ENCODE results near the gene CREB5.

CREB5 gene

DNA sequence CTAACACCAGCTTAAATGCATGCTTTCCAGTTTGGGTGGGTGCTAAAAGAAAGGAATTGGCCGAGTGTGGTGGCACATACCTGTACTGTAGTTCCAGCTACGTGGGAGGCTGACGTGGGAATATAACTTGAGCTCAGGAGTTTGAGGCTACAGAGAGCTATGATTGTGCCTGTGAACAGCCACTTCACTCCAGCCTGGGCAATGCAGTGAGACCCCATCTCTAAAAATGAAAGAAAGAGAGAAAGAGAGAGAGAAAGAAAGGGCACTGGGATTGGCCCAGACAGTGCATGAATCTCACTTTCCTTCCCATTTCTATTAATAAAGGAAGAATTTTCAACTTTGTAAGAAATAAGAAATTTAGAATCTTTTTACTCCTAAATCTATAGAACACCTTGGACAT is 265.4 kb downstream of the CREB5 start:
- DNase-seq (ENCODE audit: low read depth in 2 of 2, low spot score in 1 of 2), result no peak

GRCh38 chr7:28678431-28678965 is 266.2 kb downstream of the CREB5 start:
- DNase-seq (ENCODE audit: low read depth in 2 of 2, low spot score in 1 of 2), result no peak

DNA sequence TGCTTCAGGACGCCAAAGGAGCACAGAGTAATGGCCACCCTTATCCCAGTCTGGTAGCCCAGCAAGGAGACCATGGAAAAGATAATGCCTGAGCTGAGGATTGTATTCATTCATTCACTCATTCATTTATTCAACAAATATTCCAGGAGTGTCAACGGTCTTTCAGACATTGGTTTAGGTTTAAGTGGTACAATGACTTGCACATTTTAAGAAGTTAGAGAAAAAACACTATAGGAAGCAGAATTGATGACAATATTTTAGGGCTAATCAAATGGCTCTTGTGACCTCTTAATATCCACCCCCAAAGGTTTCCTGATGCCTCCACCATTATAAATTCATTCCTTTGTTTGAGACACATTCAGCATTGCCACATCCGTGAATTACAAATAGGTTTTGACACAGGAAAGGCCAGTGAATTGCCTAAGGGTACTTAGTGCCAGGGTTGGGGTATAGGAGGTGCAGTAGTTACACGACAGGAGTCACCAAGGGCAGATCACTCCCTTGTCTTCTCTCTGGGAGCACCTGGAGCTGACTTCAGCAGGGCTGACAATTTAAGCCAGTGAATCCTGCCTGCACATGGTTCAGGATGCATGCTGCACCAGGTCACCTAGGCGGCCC is 269.5 kb downstream of the CREB5 start:
- DNase-seq (ENCODE audit: low read depth in 2 of 2, low spot score in 1 of 2), result no peak

DNA sequence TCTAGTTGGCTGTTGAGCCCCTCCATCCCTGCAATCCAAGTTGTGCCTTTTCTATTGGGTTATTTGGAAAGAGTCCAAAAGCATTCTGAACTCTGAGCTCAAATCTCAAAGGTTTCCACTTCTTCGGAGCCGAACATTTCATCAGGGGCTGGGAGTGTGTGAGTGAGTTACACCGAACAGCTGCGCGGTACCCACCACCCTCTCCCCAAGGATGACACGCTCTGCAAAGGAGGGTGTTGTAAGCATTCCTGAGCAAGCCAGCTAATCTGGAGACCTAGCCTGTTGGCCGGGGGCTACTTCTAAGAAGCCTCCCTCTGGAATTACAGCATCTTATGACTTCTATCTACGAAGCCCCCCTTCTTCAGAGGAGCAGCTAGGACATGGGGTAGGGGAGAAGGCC is 270.5 kb downstream of the CREB5 start:
- no peak for DNase-seq (ENCODE audit: low read depth in 2 of 2, low spot score in 1 of 2)

GRCh38 chr7:28684650-28685241 is 272.4 kb downstream of the CREB5 start:
- no peak for DNase-seq (ENCODE audit: low read depth in 2 of 2, low spot score in 1 of 2)

DNA sequence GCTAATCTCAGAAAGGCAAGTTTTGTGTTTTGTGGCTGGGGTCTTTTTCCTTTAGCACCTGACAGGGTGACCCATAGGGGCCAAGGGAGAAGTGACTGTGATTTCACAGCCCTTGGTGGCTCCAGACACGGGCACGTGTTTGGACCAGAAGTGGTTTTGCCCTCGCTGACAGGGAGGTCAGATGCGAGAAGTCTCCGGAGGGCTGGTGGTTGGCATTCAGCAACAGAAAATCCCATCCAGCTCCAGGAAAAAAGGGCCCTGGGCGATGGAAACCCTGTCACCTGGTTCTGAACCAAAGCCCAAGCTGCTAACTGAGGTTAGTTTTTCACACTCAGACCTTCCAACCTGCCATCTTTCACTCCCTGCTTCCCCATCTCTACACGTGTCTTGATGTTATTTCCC is 272.9 kb downstream of the CREB5 start:
- no peak for DNase-seq (ENCODE audit: low read depth in 2 of 2, low spot score in 1 of 2)

- no peak for DNase-seq (ENCODE audit: low read depth in 2 of 2, low spot score in 1 of 2)
These were observed 273.5 kb downstream of the CREB5 start for GRCh38 chr7:28685644-28686417.

- no peak for DNase-seq (ENCODE audit: low read depth in 2 of 2, low spot score in 1 of 2)
These were observed 274.1 kb downstream of the CREB5 start for GRCh38 chr7:28686418-28686800.

GRCh38 chr7:28687537-28687936 is 275.2 kb downstream of the CREB5 start:
- no peak for DNase-seq (ENCODE audit: low read depth in 2 of 2, low spot score in 1 of 2)

- DNase-seq (ENCODE audit: low read depth in 2 of 2, low spot score in 1 of 2), result no peak
These were observed 275.9 kb downstream of the CREB5 start for GRCh38 chr7:28688174-28688573.

GRCh38 chr7:28688651-28689050 is 276.3 kb downstream of the CREB5 start:
- no peak for DNase-seq (ENCODE audit: low read depth in 2 of 2, low spot score in 1 of 2)

GRCh38 chr7:28695300-28696295 is 283.3 kb downstream of the CREB5 start:
- DNase-seq (ENCODE audit: low read depth in 2 of 2, low spot score in 1 of 2), result no peak

GRCh38 chr7:28697913-28698563 is 285.7 kb downstream of the CREB5 start:
- no peak for DNase-seq (ENCODE audit: low read depth in 2 of 2, low spot score in 1 of 2)

DNA sequence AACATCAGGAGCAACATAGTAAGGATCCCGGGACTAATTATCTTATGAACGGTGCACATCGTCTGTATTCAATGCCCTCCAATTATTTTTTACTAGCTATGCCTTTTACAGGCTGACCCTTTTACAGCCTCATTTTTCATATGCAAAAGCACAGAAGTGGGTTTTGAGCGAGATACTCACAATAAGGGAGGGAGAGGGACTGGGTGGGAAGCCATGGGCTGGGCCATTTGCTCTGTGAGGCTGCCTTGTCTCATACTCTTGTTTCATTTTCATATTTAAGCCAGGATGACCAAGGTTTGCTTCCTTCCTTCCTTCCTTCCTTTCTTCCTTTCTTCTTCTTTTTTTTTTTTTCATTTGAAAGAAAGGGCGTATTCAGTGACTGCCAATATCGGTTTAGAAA is 286.5 kb downstream of the CREB5 start:
- DNase-seq (ENCODE audit: low read depth in 2 of 2, low spot score in 1 of 2), result no peak

DNA sequence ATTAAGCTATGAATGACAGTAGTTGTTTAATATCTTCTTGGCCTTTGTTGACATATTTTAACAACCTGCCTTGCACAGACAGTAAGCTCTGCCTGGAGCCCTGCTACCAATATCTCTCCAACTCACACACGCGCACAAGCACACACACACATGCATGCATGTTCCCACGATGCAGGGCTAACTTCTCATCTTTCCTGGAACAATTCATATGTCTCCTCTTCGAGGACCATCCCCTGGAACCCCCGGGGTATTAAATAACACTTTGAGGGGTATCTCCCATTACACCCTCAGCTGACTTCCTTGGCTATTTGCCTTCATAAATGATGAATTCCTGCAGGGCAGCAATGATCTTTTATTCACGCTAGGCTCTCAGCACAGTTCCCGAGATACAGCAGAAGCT is 287.8 kb downstream of the CREB5 start:
- DNase-seq (ENCODE audit: low read depth in 2 of 2, low spot score in 1 of 2), result no peak

DNA sequence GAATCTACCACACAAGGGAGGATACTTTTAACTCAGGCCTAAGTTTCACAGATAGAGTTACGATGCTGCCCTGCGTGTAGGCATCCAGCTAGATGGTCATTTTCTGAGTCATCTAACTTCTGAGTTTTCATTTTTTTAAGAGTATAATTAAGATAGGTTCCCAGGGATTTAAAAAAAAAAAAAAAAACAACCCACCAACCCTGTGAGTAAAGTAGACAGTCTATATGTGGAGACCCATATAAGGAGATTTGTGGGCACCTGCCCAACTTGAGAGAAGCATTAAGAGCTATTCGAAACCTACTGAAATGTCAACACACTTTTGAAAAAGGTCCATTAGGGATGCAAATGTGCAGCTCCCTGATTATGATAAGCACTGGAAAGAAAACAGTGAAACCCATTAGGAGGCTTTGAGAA is 288.5 kb downstream of the CREB5 start:
- no peak for DNase-seq (ENCODE audit: low read depth in 2 of 2, low spot score in 1 of 2)

DNA sequence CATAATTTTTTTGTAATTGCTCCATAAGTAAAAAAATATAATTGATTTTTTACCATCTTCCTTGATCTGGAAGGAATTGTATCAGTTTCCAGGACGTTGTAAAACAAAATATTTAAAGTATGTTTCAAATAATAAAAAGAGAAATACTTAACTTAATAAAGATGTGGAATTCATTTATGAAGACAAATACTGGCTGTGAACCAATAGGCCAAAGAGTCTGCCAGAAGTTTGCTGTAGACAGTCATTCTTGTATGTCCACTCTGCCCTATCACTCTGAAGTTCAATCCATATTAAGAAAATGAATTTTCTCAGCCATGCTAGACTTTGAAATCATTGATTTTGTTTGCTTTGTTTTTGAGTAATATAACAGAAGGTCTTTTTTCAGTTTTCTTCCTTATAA is 289.4 kb downstream of the CREB5 start:
- DNase-seq (ENCODE audit: low read depth in 2 of 2, low spot score in 1 of 2), result no peak

DNA sequence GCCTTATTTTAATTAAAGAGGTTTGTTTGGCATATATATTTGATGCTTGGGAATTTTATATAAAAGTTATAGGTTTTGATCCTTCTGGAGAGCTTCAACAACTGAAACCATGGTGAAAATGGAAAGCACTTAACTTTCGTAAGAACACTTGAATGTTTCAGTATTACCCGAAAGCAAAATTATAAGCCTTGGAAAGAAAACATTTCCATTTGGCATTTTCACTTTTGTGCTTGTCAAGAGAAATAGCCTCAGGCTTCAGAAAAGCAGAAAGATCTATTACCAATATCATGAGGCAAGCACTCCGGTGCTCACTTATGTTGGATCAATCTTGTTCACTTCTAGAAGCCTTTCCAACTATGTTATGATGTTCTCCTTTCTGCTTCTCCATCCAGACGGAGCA is 289.9 kb downstream of the CREB5 start:
- no peak for DNase-seq (ENCODE audit: low read depth in 2 of 2, low spot score in 1 of 2)

- no peak for DNase-seq (ENCODE audit: low read depth in 2 of 2, low spot score in 1 of 2)
These were observed 290.9 kb downstream of the CREB5 start for GRCh38 chr7:28703037-28703765.

GRCh38 chr7:28704706-28705105 is 292.4 kb downstream of the CREB5 start:
- DNase-seq (ENCODE audit: low read depth in 2 of 2, low spot score in 1 of 2), result no peak
